DND-41 (cell line): ENCODE data around the gene TSPAN11.

ENCODE experiments used
- CTCF ChIP-seq: IDR thresholded peaks from 2 replicates; pipeline ENCODE4 v1.5.1; 2012; ENCODE audit warnings: borderline replicate concordance, low read length, moderate library complexity, mild to moderate bottlenecking; ENCODE audit not compliant: poor library complexity, severe bottlenecking; ENCODE audit errors: extremely low read depth
- EZH2 ChIP-seq: IDR thresholded peaks from 3 replicates; pipeline ENCODE4 v1.6.1; 2012; ENCODE audit warnings: borderline replicate concordance, low read depth, mild to moderate bottlenecking, moderate library complexity, low read length, inconsistent platforms; ENCODE audit not compliant: severe bottlenecking

- no peak for TF ChIP-seq CTCF
- TF ChIP-seq EZH2, result no peak
These were observed 80.6 kb downstream of the TSPAN11 start for GRCh38 chr12:31007153-31007495.
